Measurements from ENCODE around the gene RPS6KA5. TPM values are rescaled to one million over a fixed set of nuclear protein-coding genes. Genes with fewer than 3 reads are reported as not detected.

RPS6KA5 gene
- total and polyA plus RNA-seq, 2 donors from 2014 or later: 0.95 to 9.4 TPM

- H3K27ac ChIP-seq (ENCODE audit: low read depth in 2 of 2, low read length in 2 of 2): no peak overlapping the region
- FAIRE-seq: peak; percentile 70
- intact Hi-C loops (cut with DNase I): no loop called here
- no peak for TF ChIP-seq CTCF (IDR thresholded peaks at IDR 0.05; ENCODE audit: borderline replicate concordance, extremely low read depth, insufficient read depth)
- H3K9ac ChIP-seq (ENCODE audit: low read length in 3 of 3): no peak overlapping the region
- no peaks in the 10 kb centered on the region for H3K27me3 ChIP-seq (ENCODE audit: control insufficient read depth, insufficient read depth, low read length)
- H3K4me3 ChIP-seq (ENCODE audit: low read length in 3 of 3): no peak overlapping the region
- H3K4me1 ChIP-seq (ENCODE audit: control insufficient read depth in 2 of 3, insufficient read depth in 2 of 3, low read depth in 1 of 3, low read length in 3 of 3): no peaks in the 10 kb centered on the region
- peaks cover 2 to 9% (median 5%) of the 10 kb centered on the region in 3 donors for H3K36me3 ChIP-seq (ENCODE audit: control insufficient read depth in 2 of 3, insufficient read depth in 3 of 3, low read length in 3 of 3)
- H3K9me3 ChIP-seq (ENCODE audit: control insufficient read depth in 2 of 3, insufficient read depth in 1 of 3, low read length in 3 of 3): no peaks in the 10 kb centered on the region
- DNase-seq: no peak
These were observed 166.2 kb downstream of the RPS6KA5 start for GRCh38 chr14:90894241-90894640.

GRCh38 chr14:90893510-90893909 lies 166.9 kb downstream of the RPS6KA5 start:
- TF ChIP-seq CTCF (IDR thresholded peaks at IDR 0.05; ENCODE audit: borderline replicate concordance, extremely low read depth, insufficient read depth): no peak
- H3K36me3 ChIP-seq (ENCODE audit: control insufficient read depth in 2 of 3, insufficient read depth in 3 of 3, low read length in 3 of 3): peaks cover 2 to 6% (median 5%) of the 10 kb centered on the region in 3 donors
- H3K9ac ChIP-seq (ENCODE audit: low read length in 3 of 3): no peak overlapping the region
- DNase-seq (no peak), FAIRE-seq (peak; percentile 75)
- intact Hi-C loops (cut with DNase I): no loop called here
- no peaks in the 10 kb centered on the region for H3K9me3 ChIP-seq (ENCODE audit: control insufficient read depth in 2 of 3, insufficient read depth in 1 of 3, low read length in 3 of 3)
- H3K4me3 ChIP-seq (ENCODE audit: low read length in 3 of 3): no peak overlapping the region
- H3K27me3 ChIP-seq (ENCODE audit: control insufficient read depth, insufficient read depth, low read length): no peaks in the 10 kb centered on the region
- H3K4me1 ChIP-seq (ENCODE audit: control insufficient read depth in 2 of 3, insufficient read depth in 2 of 3, low read depth in 1 of 3, low read length in 3 of 3): no peaks in the 10 kb centered on the region
- no peak overlapping the region for H3K27ac ChIP-seq (ENCODE audit: low read depth in 2 of 2, low read length in 2 of 2)

GRCh38 chr14:90892970-90893369 lies 167.5 kb downstream of the RPS6KA5 start:
- intact Hi-C loops (cut with DNase I): no loop called here
- Histone ChIP-seq H3K27ac (ENCODE audit: low read depth in 2 of 2, low read length in 2 of 2) (no peak overlapping the region), H3K4me1 (ENCODE audit: control insufficient read depth in 2 of 3, insufficient read depth in 2 of 3, low read depth in 1 of 3, low read length in 3 of 3) (no peaks in the 10 kb centered on the region), H3K9me3 (ENCODE audit: control insufficient read depth in 2 of 3, insufficient read depth in 1 of 3, low read length in 3 of 3) (no peaks in the 10 kb centered on the region), H3K27me3 (ENCODE audit: control insufficient read depth, insufficient read depth, low read length) (no peaks in the 10 kb centered on the region), H3K36me3 (ENCODE audit: control insufficient read depth in 2 of 3, insufficient read depth in 3 of 3, low read length in 3 of 3) (peaks cover under 1 to 3% (median under 1%) of the 10 kb centered on the region in 3 donors), H3K9ac (ENCODE audit: low read length in 3 of 3) (no peak overlapping the region), H3K4me3 (ENCODE audit: low read length in 3 of 3) (no peak overlapping the region)
- TF ChIP-seq CTCF (IDR thresholded peaks at IDR 0.05; ENCODE audit: borderline replicate concordance, extremely low read depth, insufficient read depth): no peak
- no peak for FAIRE-seq
- DNase-seq: no peak

- no peak for DNase-seq
- intact Hi-C loops (cut with DNase I): no loop called here
- Histone ChIP-seq H3K9ac (ENCODE audit: low read length in 3 of 3) (no peak overlapping the region), H3K4me3 (ENCODE audit: low read length in 3 of 3) (no peak overlapping the region), H3K4me1 (ENCODE audit: control insufficient read depth in 2 of 3, insufficient read depth in 2 of 3, low read depth in 1 of 3, low read length in 3 of 3) (no peaks in the 10 kb centered on the region), H3K9me3 (ENCODE audit: control insufficient read depth in 2 of 3, insufficient read depth in 1 of 3, low read length in 3 of 3) (no peaks in the 10 kb centered on the region), H3K36me3 (ENCODE audit: control insufficient read depth in 2 of 3, insufficient read depth in 3 of 3, low read length in 3 of 3) (no peaks in the 10 kb centered on the region), H3K27ac (ENCODE audit: low read depth in 2 of 2, low read length in 2 of 2) (no peak overlapping the region), H3K27me3 (ENCODE audit: control insufficient read depth, insufficient read depth, low read length) (no peaks in the 10 kb centered on the region)
- no peak for FAIRE-seq
- TF ChIP-seq CTCF (IDR thresholded peaks at IDR 0.05; ENCODE audit: borderline replicate concordance, extremely low read depth, insufficient read depth): no peak
These were observed 169.1 kb downstream of the RPS6KA5 start for GRCh38 chr14:90891326-90891725.
